ENCODE measurements around the gene PRR16.

PRR16 gene

DNA sequence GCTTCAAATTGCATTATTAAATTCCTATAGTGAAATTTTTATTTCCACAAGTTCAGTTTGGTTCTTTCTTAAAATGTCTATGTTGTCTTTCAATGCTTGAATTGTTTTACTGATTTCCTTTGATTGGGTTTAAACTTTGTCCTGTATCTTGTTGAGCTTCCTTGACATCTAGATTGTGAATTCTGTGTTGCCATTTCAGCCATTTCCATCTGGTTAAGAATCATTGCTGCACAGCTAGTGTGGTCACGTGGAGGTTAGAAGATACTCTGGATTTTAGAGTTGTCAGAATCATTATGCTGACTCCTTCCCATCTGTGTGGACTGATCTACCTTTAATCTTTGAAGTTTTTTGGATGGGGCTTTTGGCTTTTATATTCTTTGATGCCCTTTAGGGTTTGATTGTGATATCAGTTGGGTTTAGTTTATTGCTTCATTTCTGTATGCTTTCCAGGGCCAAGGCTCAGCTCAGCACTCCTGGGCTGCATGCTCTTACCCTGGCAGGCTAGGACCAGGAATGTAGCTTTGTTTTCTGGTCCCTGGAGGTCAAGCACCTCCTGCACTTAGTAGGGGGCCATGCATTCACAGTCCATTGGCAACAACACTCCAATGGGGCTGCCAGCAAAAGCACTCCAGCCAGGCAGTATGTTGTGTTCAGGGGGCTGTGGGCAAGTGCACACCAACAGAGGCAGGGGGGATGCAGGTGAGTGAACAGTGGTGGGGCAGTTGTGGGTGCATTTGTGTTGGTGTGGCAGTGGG lies 141.4 kb downstream of the PRR16 start:
- TF ChIP-seq EZH2phosphoT487 (conservative IDR thresholded peaks at IDR 0.05; ENCODE audit: low read length) = no peak
- H3F3A ChIP-seq (ENCODE audit: insufficient read depth) = no peaks in the 10 kb centered on the region
- H3K9ac ChIP-seq (ENCODE audit: low read length) = no peak overlapping the region
- H4K20me1 ChIP-seq (ENCODE audit: low read depth, low read length) = no peaks in the 10 kb centered on the region
- no peaks in the 10 kb centered on the region for H3K36me3 ChIP-seq (ENCODE audit: low read length)
- H3K9me2 ChIP-seq (replicated peaks; ENCODE audit: insufficient read depth, low read length) = no peaks in the 10 kb centered on the region
- no peak overlapping the region for H3K4me3 ChIP-seq (ENCODE audit: insufficient read depth, low read length, poor library complexity, severe bottlenecking)
- H3K79me2 ChIP-seq (ENCODE audit: insufficient read depth, low read length) = no peaks in the 10 kb centered on the region
- H2AFZ ChIP-seq (ENCODE audit: low read depth, low read length, severe bottlenecking) = no peak overlapping the region
- no peaks in the 10 kb centered on the region for H3K9me3 ChIP-seq (ENCODE audit: insufficient read depth, low read length)
- no peak overlapping the region for H3K4me2 ChIP-seq (ENCODE audit: low read depth, low read length, poor library complexity, severe bottlenecking)
- H3K27ac ChIP-seq (ENCODE audit: low read depth, low read length) = no peak overlapping the region
- H3K27me3 ChIP-seq (ENCODE audit: low read length) = no peaks in the 10 kb centered on the region

DNA sequence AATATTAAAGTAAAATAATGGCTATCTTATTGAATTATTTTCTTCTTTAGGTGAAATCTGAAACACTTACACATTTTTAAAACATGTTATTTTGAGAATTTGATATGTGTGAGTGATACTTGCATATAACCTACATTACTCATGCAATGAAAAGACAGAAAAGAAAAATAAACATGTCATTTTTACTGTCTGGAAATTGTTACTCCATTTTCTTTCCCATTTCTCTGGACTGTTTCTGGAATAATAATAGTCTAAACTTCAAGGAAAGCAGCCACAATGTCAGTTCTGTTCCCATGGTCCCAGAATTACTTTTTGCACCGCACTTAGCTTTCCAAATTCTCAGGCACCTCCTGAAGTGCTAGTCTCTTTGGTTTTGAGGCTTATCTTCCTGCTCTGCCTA lies 145.5 kb downstream of the PRR16 start:
- no peaks in the 10 kb centered on the region for H3K9me2 ChIP-seq (replicated peaks; ENCODE audit: insufficient read depth, low read length)
- no peaks in the 10 kb centered on the region for H4K20me1 ChIP-seq (ENCODE audit: low read depth, low read length)
- TF ChIP-seq, protein P1, sequence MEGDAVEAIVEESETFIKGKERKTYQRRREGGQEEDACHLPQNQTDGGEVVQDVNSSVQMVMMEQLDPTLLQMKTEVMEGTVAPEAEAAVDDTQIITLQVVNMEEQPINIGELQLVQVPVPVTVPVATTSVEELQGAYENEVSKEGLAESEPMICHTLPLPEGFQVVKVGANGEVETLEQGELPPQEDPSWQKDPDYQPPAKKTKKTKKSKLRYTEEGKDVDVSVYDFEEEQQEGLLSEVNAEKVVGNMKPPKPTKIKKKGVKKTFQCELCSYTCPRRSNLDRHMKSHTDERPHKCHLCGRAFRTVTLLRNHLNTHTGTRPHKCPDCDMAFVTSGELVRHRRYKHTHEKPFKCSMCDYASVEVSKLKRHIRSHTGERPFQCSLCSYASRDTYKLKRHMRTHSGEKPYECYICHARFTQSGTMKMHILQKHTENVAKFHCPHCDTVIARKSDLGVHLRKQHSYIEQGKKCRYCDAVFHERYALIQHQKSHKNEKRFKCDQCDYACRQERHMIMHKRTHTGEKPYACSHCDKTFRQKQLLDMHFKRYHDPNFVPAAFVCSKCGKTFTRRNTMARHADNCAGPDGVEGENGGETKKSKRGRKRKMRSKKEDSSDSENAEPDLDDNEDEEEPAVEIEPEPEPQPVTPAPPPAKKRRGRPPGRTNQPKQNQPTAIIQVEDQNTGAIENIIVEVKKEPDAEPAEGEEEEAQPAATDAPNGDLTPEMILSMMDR (IDR thresholded peaks at IDR 0.05; ENCODE audit: insufficient read depth, low read length, poor library complexity, severe bottlenecking) = no peak
- TF ChIP-seq EZH2phosphoT487 (conservative IDR thresholded peaks at IDR 0.05; ENCODE audit: low read length) = no peak
- no peak overlapping the region for H3K9ac ChIP-seq (ENCODE audit: low read length)
- H3K79me2 ChIP-seq (ENCODE audit: insufficient read depth, low read length) = no peaks in the 10 kb centered on the region
- no peaks in the 10 kb centered on the region for H3K9me3 ChIP-seq (ENCODE audit: insufficient read depth, low read length)
- H3K4me3 ChIP-seq (ENCODE audit: insufficient read depth, low read length, poor library complexity, severe bottlenecking) = no peak overlapping the region
- H3K27ac ChIP-seq (ENCODE audit: low read depth, low read length) = no peak overlapping the region
- no peaks in the 10 kb centered on the region for H3F3A ChIP-seq (ENCODE audit: insufficient read depth)
- no peaks in the 10 kb centered on the region for H3K27me3 ChIP-seq (ENCODE audit: low read length)
- H3K36me3 ChIP-seq (ENCODE audit: low read length) = no peaks in the 10 kb centered on the region
- H2AFZ ChIP-seq (ENCODE audit: low read depth, low read length, severe bottlenecking) = no peak overlapping the region
- H3K4me2 ChIP-seq (ENCODE audit: low read depth, low read length, poor library complexity, severe bottlenecking) = no peak overlapping the region

DNA sequence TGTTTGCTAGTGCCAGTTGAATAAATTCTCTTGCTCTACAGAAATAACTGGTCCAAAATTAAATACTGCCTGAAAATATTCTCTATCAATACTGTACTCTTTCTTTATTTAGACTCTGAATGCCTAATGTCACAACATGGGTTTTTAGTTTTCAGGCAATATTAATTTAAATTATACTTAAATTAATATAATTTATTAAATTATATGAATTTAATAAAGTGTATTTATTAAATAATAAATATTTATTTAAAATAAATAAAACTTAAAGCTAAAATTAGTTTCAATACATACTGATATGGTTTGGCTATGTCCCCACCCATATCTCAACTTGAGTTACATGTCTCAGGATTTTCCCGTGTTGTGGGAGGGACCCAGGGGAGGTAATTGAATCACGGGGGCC lies 146.0 kb downstream of the PRR16 start:
- Histone ChIP-seq H3K4me3 (ENCODE audit: insufficient read depth, low read length, poor library complexity, severe bottlenecking) (no peak overlapping the region), H3K27ac (ENCODE audit: low read depth, low read length) (no peak overlapping the region), H3K9ac (ENCODE audit: low read length) (no peak overlapping the region), H3K9me2 (replicated peaks; ENCODE audit: insufficient read depth, low read length) (no peaks in the 10 kb centered on the region), H3K36me3 (ENCODE audit: low read length) (no peaks in the 10 kb centered on the region), H3K4me2 (ENCODE audit: low read depth, low read length, poor library complexity, severe bottlenecking) (no peak overlapping the region), H2AFZ (ENCODE audit: low read depth, low read length, severe bottlenecking) (no peak overlapping the region), H3K79me2 (ENCODE audit: insufficient read depth, low read length) (no peaks in the 10 kb centered on the region), H3K27me3 (ENCODE audit: low read length) (no peaks in the 10 kb centered on the region), H3K9me3 (ENCODE audit: insufficient read depth, low read length) (no peaks in the 10 kb centered on the region), H4K20me1 (ENCODE audit: low read depth, low read length) (no peaks in the 10 kb centered on the region), H3F3A (ENCODE audit: insufficient read depth) (no peaks in the 10 kb centered on the region)
- TF ChIP-seq, protein P1 (IDR thresholded peaks at IDR 0.05; ENCODE audit: insufficient read depth, low read length, poor library complexity, severe bottlenecking) = no peak
- no peak for TF ChIP-seq EZH2phosphoT487 (conservative IDR thresholded peaks at IDR 0.05; ENCODE audit: low read length)

DNA sequence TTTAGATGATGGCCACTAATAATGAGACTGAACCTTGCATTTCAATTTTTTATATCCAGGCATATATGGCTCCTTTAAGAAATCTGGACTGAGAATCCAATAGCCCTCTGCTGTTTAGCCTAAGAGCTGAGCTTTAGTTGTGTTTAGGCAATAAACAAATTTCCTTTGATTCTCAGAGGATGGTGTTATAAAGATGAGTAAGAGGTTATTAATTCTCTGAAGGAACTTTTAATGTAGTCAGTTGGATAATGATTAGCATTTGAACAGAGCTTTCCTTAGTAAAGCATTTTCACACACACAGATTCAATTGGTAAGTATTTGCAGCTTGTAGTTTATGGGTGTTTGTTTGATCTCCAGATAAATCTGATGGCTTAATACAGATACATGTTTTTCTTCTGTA lies 149.6 kb downstream of the PRR16 start:
- Histone ChIP-seq H3K27me3 (ENCODE audit: low read length) (no peaks in the 10 kb centered on the region; the same call in 1 of the 2 replicates), H3K9me3 (ENCODE audit: insufficient read depth, low read length) (no peaks in the 10 kb centered on the region)

More for the DNA sequence above, 149.6 kb downstream of the PRR16 start:
- H3F3A ChIP-seq (ENCODE audit: insufficient read depth) = no peaks in the 10 kb centered on the region
- no peak overlapping the region for H3K27ac ChIP-seq (ENCODE audit: low read depth, low read length)
- H3K79me2 ChIP-seq (ENCODE audit: insufficient read depth, low read length) = no peaks in the 10 kb centered on the region
- no peaks in the 10 kb centered on the region for H3K36me3 ChIP-seq (ENCODE audit: low read length)
- H3K9me2 ChIP-seq (replicated peaks; ENCODE audit: insufficient read depth, low read length) = no peaks in the 10 kb centered on the region
- H3K4me3 ChIP-seq (ENCODE audit: insufficient read depth, low read length, poor library complexity, severe bottlenecking) = no peak overlapping the region
- H3K9ac ChIP-seq (ENCODE audit: low read length) = no peak overlapping the region
- TF ChIP-seq, protein P1 (IDR thresholded peaks at IDR 0.05; ENCODE audit: insufficient read depth, low read length, poor library complexity, severe bottlenecking) = no peak
- no peak for TF ChIP-seq EZH2phosphoT487 (conservative IDR thresholded peaks at IDR 0.05; ENCODE audit: low read length)
- no peak overlapping the region for H2AFZ ChIP-seq (ENCODE audit: low read depth, low read length, severe bottlenecking)
- H4K20me1 ChIP-seq (ENCODE audit: low read depth, low read length) = no peaks in the 10 kb centered on the region
- H3K4me2 ChIP-seq (ENCODE audit: low read depth, low read length, poor library complexity, severe bottlenecking) = no peak overlapping the region
